ENCODE data around the gene ZFYVE9.

DNA sequence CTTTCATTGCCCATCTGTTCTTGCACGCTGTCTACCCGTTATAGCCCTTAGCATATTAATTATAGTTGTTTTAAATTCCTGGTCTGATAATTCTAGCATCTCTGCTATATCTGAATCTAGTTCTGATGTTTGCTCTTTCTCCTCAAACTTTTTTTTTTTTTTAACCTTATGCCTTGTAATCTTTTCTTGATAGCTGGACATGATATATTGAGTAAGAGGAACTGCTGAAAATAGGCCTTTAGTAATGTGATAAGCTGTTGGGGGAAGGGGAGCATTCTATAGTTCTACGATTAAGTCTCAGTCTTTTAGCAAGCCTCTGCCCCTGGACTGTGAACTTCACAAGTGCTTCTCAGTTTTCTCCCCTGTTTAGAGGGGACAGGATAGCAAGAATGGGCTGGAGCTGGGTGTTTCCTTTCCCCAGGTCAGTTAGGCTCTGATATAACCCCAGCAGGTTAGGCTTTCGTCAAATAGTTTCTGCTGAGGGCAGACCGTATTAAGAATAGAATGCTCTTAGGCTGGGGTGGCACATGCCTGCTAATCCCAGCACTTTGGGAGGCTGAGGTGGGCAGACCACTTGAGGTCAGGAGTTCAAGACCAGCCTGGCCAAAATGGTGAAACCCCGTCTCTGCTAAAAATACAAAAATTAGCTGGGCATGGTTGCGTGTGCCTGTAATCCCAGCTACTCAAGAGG is 62.2 kb downstream of the ZFYVE9 start:
- TF ChIP-seq, protein P1, sequence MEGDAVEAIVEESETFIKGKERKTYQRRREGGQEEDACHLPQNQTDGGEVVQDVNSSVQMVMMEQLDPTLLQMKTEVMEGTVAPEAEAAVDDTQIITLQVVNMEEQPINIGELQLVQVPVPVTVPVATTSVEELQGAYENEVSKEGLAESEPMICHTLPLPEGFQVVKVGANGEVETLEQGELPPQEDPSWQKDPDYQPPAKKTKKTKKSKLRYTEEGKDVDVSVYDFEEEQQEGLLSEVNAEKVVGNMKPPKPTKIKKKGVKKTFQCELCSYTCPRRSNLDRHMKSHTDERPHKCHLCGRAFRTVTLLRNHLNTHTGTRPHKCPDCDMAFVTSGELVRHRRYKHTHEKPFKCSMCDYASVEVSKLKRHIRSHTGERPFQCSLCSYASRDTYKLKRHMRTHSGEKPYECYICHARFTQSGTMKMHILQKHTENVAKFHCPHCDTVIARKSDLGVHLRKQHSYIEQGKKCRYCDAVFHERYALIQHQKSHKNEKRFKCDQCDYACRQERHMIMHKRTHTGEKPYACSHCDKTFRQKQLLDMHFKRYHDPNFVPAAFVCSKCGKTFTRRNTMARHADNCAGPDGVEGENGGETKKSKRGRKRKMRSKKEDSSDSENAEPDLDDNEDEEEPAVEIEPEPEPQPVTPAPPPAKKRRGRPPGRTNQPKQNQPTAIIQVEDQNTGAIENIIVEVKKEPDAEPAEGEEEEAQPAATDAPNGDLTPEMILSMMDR (IDR thresholded peaks at IDR 0.05 in 2 of 3, conservative IDR thresholded peaks at IDR 0.05 in 1 of 3; ENCODE audit: borderline replicate concordance in 1 of 3, insufficient read depth in 1 of 3, low read depth in 2 of 3, low read length in 2 of 3) = no peak
- TF ChIP-seq POLR2A (IDR thresholded peaks at IDR 0.05; ENCODE audit: borderline replicate concordance, extremely low read depth, insufficient read depth, insufficient read length) (no peak), POLR2AphosphoS5 (IDR thresholded peaks at IDR 0.05; ENCODE audit: low read depth, low read length) (no peak), CEBPB (IDR thresholded peaks at IDR 0.05; ENCODE audit: low read depth) (no peak)

Measured in HCT116 (cell line).